COLO668 (cell line): ENCODE measurements around the gene LHX5.

Source experiments
- DNase-seq: peaks from one replicate; lab custom pipeline; 2025; ENCODE audit not compliant: unreplicated experiment; lab: John Stamatoyannopoulos, UW

LHX5 gene

DNA sequence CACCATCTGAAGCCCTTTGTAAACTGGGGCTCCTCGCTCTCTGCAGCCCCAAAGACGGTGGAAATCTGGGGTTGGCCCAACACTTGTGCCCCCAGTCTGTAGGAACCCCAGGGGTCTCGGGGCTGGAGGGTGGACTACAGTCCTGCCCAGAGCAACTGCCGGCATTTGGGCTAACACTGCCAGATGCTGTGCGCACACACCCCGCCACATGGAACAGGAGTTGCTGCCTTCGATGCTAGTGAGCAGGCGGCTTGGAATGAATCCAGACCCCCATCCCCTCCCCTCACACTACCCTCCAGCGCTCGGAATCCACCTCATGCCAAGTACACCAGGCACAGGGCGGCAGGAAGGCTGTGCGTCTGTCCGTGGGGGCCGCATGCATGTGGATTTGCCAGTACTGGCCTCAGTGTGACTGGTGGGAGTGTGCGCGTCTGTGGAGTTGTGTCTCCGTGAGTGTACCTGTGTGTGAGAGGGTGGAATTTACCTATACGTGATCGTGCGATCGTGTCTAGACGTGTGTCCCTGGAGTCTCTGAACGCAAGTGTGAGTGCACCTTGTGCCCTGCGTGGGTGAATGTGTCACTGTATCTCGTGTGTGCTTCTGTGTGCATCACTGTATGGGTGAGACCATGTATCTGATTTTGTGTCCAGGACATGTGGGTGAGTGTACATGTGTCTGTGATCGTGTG lies 5.1 kb downstream of the LHX5 start:
- DNase-seq: no peak

DNA sequence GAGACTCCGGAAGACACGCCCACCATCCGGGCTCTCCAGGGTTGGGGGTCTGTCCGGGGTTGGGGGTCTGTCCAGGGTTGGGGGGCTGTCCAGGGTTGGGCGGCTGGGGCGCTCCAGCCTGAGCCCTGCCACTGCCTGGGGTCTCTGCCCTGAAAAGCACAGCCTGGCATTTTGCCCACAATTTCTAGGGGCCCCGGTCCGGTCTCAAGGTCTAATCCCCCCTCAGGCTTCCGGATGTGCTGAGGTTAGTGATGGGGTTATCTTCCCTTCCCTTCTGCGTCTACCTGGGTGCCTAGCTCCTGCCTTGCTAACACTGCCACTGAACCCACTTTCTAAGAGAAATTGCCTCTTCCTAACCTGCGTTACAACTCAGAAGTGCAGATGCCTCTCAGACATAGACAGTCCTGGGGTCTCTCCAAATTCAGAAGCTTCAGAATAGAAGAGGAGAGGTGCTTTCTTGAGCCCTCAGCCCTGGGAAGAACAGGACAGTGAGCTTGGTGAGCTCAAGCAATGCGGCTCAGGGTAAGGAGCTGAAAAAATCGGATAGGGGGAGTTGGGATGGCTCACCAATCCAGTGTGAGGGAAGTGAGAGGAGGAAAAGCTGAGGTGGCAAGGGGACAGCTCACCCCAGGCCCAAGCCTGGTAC lies 5.7 kb downstream of the LHX5 start:
- DNase-seq: no peak

DNA sequence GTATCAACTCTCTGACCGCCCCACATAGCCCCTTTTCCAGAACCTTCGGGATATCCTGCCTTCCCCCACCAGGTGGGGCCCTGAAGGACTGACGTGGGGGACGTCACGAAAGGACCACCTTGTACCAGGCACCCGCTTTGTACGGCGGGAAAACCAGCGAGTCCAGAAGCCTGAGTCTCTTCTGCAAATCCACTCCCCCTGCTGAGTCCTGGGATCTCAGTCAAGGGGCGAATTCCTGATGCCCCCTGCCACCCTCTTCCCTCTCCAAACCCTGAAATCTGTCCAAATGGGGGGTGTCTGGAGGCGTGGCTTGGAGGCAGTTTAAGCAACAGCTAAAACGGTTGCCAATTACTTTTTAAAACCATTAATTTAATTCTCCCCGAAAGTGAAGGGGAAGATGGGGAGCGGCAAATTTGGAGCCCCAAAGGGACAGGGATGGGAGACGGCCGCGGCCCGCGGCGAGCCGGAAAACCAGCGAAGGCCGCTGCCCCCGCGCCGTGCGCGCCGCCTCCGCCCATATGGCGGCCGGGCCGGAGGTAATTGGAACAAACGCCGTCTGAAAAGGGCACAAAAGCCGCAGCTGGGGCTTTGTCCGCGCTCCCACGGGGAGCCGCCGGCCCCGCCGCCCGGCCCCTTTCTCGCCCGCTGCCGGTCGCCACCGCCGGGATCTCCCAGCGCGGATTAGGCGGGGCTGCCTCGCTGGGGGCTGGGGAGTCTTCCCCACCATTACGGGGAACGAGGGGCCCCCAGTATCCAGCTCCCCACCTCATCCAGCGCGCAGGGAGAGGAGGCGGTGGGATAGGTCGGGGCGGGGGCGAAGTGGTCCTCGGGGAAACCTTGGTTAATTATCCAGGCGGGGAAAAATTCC lies 6.6 kb downstream of the LHX5 start:
- DNase-seq: peak; percentile 53

DNA sequence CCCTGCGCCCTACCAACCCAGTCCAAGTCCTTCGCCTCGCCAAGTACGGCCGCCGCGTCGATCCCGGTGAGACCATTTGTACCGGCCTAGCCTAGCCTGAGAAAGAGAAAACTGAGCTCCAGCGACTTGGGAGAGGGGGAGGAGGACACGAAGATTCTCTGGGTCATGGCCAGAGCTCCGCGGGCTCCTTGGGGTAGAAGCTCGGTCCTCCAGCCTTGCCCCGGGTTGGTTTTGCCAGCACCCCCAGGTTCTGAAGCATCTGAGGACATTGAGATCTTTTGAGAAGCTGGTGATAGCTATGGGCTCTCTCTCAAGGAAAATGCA lies 7.3 kb downstream of the LHX5 start:
- no peak for DNase-seq

DNA sequence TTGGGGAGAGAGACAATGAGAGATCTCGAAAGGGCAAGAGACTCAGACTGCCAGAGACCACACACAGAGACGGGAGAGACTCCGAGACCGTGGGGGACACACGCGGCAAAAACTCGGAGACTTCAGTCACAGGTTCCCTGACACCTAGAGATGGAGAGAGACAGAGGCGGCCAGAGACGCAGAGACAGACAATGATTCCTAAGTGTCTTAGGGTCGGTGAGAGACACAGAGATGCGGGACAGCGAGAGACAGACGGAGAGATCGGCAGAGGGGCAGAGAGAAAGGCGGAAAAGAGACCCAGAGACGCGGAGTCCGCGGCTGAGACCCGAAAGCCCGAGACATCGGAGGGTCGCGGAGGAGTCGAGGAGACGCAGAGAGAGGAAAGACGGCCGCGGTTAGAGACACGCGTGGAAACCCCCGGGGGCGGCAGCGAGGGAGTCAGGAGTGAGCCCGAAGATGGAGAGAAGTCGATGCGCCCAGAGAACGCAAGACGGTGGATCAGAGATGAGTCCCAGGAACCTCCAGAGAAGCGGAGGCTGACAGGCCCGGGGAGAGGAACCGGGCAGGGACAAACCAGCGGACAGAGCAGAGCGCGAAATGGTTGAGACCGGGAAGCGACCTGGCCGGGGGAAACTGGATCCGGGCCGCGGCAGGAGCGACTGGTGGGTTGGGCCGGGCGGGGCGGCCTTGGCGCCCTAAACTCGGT lies 7.8 kb downstream of the LHX5 start:
- no peak for DNase-seq

DNA sequence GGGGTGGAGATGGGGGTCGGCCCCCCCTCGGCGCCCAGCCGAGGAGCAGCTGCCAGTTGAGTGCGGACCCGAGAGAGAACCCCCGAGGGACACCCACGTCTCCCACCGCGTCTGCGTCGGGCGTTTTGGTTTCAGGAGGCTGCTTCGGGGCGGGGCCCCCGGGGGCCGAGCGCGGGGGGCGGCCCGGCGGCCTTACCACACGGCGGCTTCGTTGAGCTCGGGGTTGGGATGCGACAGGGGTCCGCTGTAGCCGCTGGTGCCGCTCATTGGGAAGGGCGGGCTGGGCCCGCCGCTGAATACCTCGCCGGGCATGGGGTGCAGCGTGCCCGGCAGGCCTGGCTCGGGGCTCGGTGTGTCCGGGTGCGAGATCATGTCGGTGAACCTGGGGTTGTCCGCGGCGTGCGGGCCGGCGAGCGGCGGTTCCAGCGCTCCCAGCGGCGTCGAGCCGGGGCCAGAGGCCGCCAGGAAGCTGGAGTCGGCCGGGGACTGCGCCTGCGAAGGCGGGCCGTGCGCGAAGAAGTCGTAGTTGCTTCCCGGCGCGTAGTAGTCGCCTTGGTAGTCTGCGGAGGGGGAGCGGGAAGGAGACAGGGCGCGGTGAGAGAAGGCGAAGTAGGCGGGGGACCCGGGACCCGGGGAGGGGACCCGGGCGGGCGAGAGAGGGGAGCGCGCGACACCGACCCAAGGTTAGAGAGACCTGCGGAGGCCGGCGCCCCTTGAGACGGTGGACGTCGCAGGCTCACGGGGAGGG lies 8.5 kb downstream of the LHX5 start:
- no peak for DNase-seq

DNA sequence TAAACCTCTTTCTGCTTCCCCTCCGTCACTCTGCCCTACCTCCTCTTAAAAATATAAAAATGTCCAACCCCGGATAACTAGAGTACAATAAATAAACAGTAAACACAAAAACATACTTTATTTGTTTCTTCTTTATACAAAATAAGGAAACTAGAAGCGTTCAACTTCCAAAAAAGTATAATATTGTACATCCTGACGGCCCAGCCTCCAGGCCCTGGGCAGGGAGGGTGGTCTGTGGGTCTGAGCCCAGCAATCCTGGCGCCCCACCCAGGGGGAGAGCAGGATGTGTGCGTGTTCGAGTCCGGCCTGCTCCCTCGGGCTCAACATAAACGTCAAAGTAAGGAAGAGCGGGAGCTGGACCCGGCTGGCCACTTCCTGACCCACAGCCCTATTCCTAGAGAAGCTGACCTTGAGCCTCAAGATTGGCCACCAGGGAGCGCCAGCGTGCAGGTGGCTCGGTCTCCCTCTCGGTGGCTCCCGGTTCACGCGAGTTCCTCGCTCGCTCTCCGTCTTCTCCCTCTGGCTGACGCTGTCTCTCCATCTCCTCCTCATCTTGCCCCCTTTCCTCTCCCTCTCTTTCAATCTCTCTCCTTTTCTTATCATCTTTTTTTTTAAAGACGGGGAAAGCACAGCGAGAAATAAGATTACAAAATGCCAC lies 9.4 kb downstream of the LHX5 start:
- peak; percentile 82 for DNase-seq

DNA sequence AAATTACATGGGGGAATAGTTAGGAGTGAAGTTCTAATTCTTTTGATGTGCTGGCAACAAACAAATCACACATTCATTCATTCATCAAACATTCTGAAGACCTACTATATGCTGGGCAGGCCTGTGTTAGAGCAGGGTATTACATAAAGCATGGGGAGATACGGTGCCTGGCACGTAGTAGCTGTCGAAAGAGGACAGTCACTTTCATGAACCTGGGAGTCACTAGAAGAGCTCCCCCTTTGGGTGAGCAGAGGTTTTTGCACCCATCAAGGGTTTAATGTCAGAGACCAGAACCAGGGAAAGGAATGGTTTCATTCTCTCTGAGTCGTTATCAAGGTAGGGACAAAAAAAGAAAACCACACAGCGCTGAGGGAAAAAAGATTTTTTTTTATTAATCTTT lies 10.0 kb downstream of the LHX5 start:
- DNase-seq: no peak

DNA sequence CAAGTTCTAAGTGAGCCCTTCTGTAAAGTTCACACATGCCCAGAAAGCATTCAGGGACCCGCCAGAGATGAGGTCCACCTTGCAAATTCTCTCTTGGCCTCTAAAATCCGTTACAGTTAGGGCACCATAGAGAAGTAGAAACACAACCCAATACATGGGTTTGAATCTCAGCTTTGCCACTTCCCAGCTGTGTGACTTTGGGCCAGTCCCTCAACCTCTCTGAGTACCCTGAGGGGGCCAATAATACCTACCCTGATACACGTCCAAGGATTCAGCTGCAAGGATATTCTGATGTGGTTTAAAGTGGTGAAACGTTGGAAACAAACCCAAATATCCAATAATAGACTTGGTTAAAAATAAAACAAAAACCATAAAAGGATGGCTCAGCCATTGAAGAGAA lies 11.7 kb downstream of the LHX5 start:
- DNase-seq: no peak

DNA sequence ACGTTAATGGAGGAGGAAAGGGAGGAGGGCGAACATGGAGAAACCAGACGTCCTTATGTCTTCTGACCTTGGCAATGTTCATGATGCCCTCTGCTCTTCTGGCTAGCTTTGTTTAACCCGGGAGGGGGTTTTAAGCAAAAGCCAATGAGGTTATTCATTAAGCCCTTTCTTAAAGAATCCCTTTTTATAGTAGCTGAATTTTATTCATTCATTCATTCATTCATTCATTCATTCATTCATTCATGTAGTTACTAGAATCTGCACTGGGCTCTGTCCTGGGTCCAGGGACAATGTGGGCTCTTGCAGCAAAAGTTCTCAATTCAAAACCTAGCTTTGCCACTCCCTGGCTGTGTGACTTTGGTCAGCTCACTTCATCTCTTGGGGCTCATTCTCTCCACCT lies 14.0 kb downstream of the LHX5 start:
- DNase-seq: no peak

DNA sequence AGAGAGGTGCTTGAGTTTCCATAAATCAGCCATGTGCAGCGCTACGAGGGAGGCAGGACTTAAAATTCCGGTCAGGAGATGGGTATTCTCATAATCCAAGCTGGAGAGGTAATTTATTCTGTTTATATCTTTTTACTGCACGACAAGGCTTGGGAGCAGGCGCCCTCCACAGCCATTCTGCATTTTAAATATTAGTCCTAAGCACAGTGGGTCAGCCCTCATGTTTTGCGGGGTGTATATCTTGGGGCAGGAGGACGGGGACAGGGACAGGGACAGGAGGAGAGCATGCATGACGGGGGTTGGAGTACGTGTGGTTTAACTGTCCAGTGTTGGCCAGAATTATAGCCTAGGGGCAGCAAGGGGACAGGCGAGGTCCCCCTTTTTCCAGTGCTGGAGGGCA lies 14.5 kb downstream of the LHX5 start:
- no peak for DNase-seq

DNA sequence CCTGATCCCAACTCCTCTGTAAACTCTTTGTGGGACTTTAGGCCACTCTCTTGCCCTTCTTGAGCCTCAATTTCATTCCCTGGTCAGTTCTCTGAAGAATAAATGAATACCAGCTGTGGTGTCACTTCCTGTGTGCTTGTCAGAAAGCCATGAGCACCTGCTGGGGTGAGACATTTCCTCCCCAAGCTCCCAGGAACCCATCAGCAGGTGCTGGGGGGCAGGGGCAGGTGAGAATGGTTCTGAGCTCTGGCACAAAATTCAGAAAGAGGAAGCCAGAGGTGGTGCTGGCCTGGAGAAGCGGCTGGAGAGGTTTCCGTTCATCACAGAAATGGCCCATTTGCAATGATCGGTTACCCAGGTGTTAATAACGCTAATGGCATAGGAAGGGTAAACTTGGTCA lies 14.9 kb downstream of the LHX5 start:
- DNase-seq: peak; percentile 41

DNA sequence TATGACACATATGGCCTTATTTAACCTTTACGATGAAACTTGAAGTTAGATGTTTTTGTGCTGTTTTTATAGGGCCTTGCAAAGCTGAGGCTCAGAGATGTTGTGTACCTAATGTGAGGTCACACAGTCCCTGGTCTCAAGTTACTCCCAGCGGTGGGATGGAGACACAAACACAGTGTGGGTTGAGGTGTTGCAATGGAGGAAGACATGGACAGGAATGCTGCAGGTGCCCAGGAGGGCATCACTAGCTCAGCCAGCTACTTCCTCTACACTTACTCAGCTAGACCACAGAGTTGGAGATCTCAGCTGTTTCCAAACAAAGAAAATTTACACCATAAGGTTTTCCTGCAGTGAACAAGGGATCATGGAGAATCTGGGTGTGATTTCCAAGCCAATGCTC lies 15.5 kb downstream of the LHX5 start:
- DNase-seq: no peak

DNA sequence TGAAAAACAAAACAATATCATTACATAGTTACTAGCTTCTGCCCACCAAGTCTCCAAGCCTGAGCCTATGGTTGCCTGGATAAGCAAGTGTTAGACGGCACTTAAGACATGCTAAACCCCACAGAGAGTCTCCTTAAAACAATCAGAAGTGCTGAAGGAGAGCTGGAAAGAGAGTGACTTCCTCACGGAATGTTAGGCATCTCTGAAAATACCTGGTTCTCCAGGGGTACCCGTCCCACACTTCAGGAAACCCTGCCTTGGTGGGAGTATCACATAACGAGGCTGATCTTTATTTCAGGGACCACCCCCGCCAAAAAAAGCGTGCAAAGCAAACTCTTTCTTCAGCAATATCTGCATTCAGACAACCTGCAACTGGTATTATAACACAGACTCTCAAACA lies 18.3 kb downstream of the LHX5 start:
- DNase-seq: no peak

DNA sequence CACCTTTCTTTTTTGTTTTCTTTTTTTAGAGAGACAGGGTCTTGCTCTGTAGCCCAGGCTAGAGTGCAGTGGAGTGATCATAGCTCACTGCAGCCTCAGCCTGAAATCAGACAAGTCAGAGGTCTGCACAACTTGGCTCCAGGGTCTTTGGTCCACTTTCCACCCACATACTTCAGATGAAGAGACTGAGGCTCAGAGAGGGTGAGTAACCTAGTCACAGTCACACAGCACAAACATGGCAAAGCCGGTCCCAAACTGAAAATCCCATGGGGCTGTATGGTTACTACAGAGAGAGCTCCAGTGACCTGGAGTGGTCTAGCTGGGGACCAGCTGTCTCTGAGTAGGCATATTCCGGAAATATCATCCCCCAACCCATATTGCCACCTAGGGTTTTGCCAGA lies 19.2 kb downstream of the LHX5 start:
- DNase-seq: no peak

DNA sequence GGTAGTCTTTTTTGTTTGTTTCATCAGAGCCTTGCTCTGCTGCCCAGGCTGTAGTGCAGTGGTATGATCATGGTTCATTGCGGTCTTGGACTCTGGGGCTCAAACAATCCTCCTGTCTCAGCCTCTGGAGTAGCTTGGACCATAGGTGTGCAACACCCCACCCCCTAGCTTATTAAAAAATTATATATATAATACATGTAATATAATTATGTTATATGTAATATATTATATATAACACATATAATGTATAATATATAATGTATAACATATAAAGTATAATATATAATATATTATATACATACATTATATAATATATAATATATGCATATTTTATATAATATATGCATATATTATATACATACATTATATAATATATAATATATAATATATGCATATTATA lies 21.8 kb downstream of the LHX5 start:
- DNase-seq: no peak

DNA sequence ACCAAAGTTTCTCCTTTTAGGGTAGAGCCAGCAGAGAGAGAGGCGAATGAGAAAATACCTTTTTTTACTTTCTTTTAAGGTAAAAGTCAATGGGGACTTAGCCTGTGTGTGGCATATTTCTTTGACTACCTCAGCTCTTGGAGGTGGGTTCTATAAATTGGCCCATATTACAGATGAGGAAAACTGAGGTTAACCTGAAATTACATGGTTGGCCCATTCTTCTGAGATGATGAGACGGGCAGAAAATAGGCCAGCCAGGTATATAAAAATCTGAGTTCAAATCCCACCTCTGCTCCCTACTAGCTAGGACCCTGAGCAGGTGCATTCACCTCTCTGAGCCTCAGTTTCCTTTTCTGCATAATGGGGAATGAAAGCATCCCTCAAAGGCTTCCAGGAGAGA lies 22.4 kb downstream of the LHX5 start:
- no peak for DNase-seq

DNA sequence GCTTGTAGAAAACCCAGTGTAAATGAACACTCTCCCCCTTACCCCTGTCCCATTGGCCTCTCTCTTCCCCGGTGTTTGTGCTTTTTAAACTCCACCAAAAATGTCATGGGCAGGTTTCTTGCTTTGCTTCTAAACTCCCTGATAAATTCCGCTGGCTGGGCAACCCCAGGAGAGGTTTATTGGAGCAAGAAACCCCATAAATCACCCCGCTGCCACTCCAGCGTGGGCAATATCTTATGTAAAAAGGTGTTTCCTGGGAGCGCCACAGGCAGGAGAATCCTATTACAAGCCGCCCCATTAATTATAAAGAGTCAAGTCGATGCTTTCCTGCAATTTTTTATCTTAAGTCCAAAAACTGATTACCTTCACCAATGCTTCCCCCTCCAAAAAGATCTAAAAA lies 22.8 kb downstream of the LHX5 start:
- no peak for DNase-seq

DNA sequence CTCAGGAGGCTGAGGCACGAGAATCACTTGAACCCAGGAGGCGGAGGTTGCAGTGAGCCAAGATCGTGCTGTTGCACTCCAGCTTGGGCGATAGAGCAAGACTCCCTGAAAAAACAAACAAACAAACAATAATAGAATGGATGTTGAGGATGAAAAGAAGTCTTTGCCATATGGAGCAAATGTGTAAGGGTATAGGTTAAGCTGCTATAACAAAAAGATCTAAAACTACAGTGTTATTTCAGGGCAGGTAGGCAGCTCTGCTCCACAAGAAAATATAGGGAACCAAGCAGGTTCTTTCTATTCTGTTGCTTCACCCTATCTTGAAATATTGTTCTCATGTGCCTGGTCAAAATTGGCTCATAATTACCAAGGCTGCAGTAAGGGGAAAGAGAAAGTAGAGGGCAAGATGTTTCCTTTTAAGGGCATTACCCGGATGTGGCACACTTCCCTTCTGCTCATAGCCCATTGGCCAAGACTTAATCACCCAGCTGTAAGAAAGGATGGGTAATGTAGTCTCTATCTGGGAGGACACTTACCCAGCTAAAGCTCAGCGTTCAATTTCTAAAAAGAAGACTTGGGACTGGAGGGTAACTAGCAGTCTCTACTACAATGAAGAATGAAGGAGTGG lies 26.0 kb downstream of the LHX5 start:
- DNase-seq: no peak

DNA sequence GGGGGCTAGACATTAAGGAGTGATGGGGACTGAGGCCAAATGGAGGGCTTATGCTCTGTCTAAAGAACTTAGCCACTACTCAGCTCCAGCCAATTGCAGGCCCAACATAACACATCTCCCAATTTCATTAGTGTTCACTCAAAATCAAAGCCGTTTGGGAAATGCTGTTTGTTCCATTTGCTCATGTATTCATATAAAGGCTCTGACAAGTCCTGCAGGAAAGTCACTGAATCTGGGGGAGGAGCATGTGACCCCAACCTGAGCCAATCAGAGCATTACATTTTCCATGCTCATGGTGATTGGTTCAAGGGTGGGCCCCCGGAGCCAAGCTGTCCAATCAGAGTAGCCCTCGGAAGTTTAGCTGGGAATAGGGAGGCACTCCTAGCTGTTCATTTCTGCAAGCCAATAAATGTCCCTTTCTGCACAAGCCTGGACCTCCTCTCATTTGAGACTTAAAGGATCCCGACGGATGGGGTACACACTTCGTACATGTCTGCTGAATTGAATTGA lies 28.6 kb downstream of the LHX5 start:
- no peak for DNase-seq
